GM12878 (cell line): ENCODE measurements around the gene CCNH. TPM values are rescaled to one million over a fixed set of nuclear protein-coding genes. Genes with fewer than 3 reads are reported as not detected.

Experiments used
- ATAC-seq: fragments of 200-7000 bp; cut with Tn5 transposase; 3 replicates; pipeline ENCODE4 v1.9.1; 2020; ENCODE audit warnings: mild to moderate bottlenecking, moderate library complexity
- BruUV-seq: library from RNA; stranded (reverse); fragments of 400-500 nt; replicated peaks from 2 replicates; lab custom pipeline; 2021; lab: Mats Ljungman, UMichigan
- CTCF ChIA-PET: fragments of 300-600 bp; sonication (Branson Sonifier 250); formaldehyde crosslinking; extraction: SDS; loops from one replicate; lab custom pipeline; 2021; ENCODE audit warnings: inconsistent platforms; lab: Yijun Ruan, JAX
- POLR2A ChIA-PET: fragments of 350-600 bp; formaldehyde crosslinking; extraction: SDS; loops from one replicate; lab custom pipeline; 2021; ENCODE audit warnings: inconsistent platforms; lab: Charles Lee
- RAD21 ChIA-PET: fragments of 300-600 bp; sonication (Branson Sonifier 250); formaldehyde crosslinking; loops from one replicate; lab custom pipeline; 2023; ENCODE audit warnings: antibody characterized with exemption; ENCODE audit not compliant: unreplicated experiment; lab: Charles Lee
- SMC1A ChIA-PET: fragments of 300-600 bp; sonication (Branson Sonifier 250); formaldehyde crosslinking; loops from one replicate; lab custom pipeline; 2023; ENCODE audit not compliant: unreplicated experiment, uncharacterized antibody; lab: Charles Lee
- DNase-seq: peaks from one replicate; pipeline ENCODE4 v3.0.0-alpha.2; 2011; ENCODE audit warnings: low read depth, low spot score
- FAIRE-seq: peaks from 3 replicates; lab custom pipeline; 2011; peaks lifted over from hg19 to GRCh38; lab: Jason Lieb, UNC
- H2AFZ ChIP-seq: 2 replicates; pipeline ENCODE4 v1.6.0; 2011; ENCODE audit warnings: low read depth, low read length, control low read depth; ENCODE audit not compliant: control insufficient read depth
- H3K27ac ChIP-seq: 2 replicates; pipeline ENCODE4 v1.5.1; 2011; ENCODE audit warnings: control low read depth; ENCODE audit not compliant: control insufficient read depth, insufficient read depth
- H3K27me3 ChIP-seq, 2 experiments: replicated peaks in 1 of 2; 2 replicates each; pipeline versions ENCODE4 v1.6.0 to v1.6.1; 2011; ENCODE audit warnings: low read length in 1 of 2; ENCODE audit not compliant: control insufficient read depth in 2 of 2, insufficient read depth in 2 of 2
- H3K36me3 ChIP-seq, 2 experiments: 2 replicates each; pipeline ENCODE4 v1.5.1; 2011; ENCODE audit warnings: low read length in 1 of 2; ENCODE audit not compliant: control insufficient read depth in 2 of 2, insufficient read depth in 2 of 2
- H3K4me1 ChIP-seq: 2 replicates; pipeline ENCODE4 v1.6.1; 2011; ENCODE audit warnings: mild to moderate bottlenecking, low read length, moderate library complexity, mixed read lengths; ENCODE audit not compliant: control insufficient read depth, insufficient read depth
- H3K4me2 ChIP-seq: 2 replicates; pipeline ENCODE4 v1.6.0; 2011; ENCODE audit warnings: control low read depth; ENCODE audit not compliant: control insufficient read depth, insufficient read depth
- H3K4me3 ChIP-seq: fragments of 200-600 bp; sonication (generic); 2 replicates; pipeline ENCODE4 v1.5.1; 2016
- H3K79me2 ChIP-seq: 2 replicates; pipeline ENCODE4 v1.6.0; 2011; ENCODE audit warnings: low read length; ENCODE audit not compliant: control insufficient read depth, insufficient read depth
- H3K9ac ChIP-seq: 2 replicates; pipeline ENCODE4 v1.8.0; 2011; ENCODE audit warnings: low read length, control low read depth, mixed read lengths; ENCODE audit not compliant: control insufficient read depth, insufficient read depth
- H3K9me3 ChIP-seq: replicated peaks from 3 replicates; pipeline ENCODE4 v1.5.1; 2011; ENCODE audit warnings: mild to moderate bottlenecking, low read length; ENCODE audit not compliant: control insufficient read depth, insufficient read depth
- H4K20me1 ChIP-seq: 2 replicates; pipeline ENCODE4 v1.6.0; 2011; ENCODE audit not compliant: control insufficient read depth, insufficient read depth
- CREB1 ChIP-seq: IDR thresholded peaks from 2 replicates; pipeline ENCODE4 v1.6.1; 2012; ENCODE audit warnings: low read depth, mild to moderate bottlenecking, inconsistent platforms
- HCFC1 ChIP-seq: fragments of 150-350 bp; IDR thresholded peaks from 2 replicates; pipeline ENCODE4 v1.6.1; 2014; ENCODE audit warnings: low read length
- HDGF ChIP-seq: fragments of 450-650 bp; IDR thresholded peaks from 2 replicates; pipeline ENCODE4 v1.6.1; 2016; ENCODE audit warnings: antibody characterized with exemption
- IRF4 ChIP-seq: IDR thresholded peaks from 2 replicates; pipeline ENCODE4 v1.6.1; 2011; ENCODE audit warnings: low read depth, low read length
- MYC ChIP-seq: IDR thresholded peaks from 2 replicates; pipeline ENCODE4 v1.6.1; 2011; ENCODE audit warnings: mild to moderate bottlenecking, low read length, moderate library complexity, inconsistent platforms; ENCODE audit not compliant: insufficient read depth, insufficient replicate concordance, insufficient read length, severe bottlenecking
- NRF1 ChIP-seq: conservative IDR thresholded peaks from 2 replicates; pipeline ENCODE4 v1.6.1; 2011; ENCODE audit warnings: mild to moderate bottlenecking, low read depth, low read length, improper control_type of control experiment
- SIN3A ChIP-seq: IDR thresholded peaks from 2 replicates; pipeline ENCODE4 v1.6.1; 2012; ENCODE audit warnings: low read depth, low read length, improper control_type of control experiment
- WGBS: methylation state at CpG from one replicate; pipeline ENCODE4 v1.1.6; 2016; ENCODE audit warnings: low lambda C conversion rate; ENCODE audit not compliant: insufficient replicate concordance, insufficient coverage; ENCODE audit errors: missing lambda C conversion rate; 5-methylcytosine and 5-hydroxymethylcytosine counted together
- in situ Hi-C: fragments of 300-500 bp; cut with MboI; formaldehyde crosslinking; loops from 9 replicates; pipeline ENCODE4 v1.14.3; 2018; ENCODE audit warnings: mixed read lengths
- intact Hi-C: fragments of 100-400 bp; cut with micrococcal nuclease; formaldehyde crosslinking; loops from one replicate; pipeline ENCODE4 v1.14.2; 2022; ENCODE audit not compliant: unreplicated experiment
- polyA plus RNA-seq, 11 experiments: library from polyadenylated mRNA; depleted of rRNA in 4 of 11; unstranded in 6 of 11; stranded (reverse) in 5 of 11; fragments of >200 nt; fragmentation: Nextera tagmentation in 4 of 11; fragmentation: Illumina TruSeq in 1 of 11; extraction: Ambion mirVana in 4 of 11; extraction: Trizol in 1 of 11; gene quantifications; 1 replicate in 1 of 11; 2 replicates in 10 of 11; pipeline versions ENCODE4 v1.2.1 to v1.2.3, GENCODE V29; 2011 to 2016; ENCODE audit warnings: inconsistent platforms in 2 of 11, missing spikeins in 2 of 11, low read depth in 1 of 11
- total RNA-seq, 4 experiments: library from RNA; depleted of rRNA in 3 of 4; stranded (reverse); fragments of >200 nt in 3 of 4; fragmentation: Illumina TruSeq in 1 of 4; extraction: Trizol in 1 of 4; gene quantifications; 2 replicates each; pipeline versions ENCODE4 v1.2.1 to v1.2.3, GENCODE V29; 2013 to 2021
- TF ChIP-seq, protein P1 (sequence below): fragments of 150-350 bp; IDR thresholded peaks from 2 replicates; pipeline ENCODE4 v1.6.1; 2014; ENCODE audit warnings: mild to moderate bottlenecking, low read depth, low read length
- TF ChIP-seq, protein P2 (sequence below): IDR thresholded peaks from 2 replicates; pipeline ENCODE4 v1.6.1; 2011; ENCODE audit warnings: low read depth, mild to moderate bottlenecking, low read length, moderate library complexity, borderline replicate concordance; ENCODE audit errors: extremely low read depth

CCNH gene
- total and polyA plus RNA-seq, 10 of the 15 experiments (the other 5 are each of a cell fraction or from before 2014, with no cell fraction given), result 43.9 to 116 (median 81.4) TPM

DNA sequence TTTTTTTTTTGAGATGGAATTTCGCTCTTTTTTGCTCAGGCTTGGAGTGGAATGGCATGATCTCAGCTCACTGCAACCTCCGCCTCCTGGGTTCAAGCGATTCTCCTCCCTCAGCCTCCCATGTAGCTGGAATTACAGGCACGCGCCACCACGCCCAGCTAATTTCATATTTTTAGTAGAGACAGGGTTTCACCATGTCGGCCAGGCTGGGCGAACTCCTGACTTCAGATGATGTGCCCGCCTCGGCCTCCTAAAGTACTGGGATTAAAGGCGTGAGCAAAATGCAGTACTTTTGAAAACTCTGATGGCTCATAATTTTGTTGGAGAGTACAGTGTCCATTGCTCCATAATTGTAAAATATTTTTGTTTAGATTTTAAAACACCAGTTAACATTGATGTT is 52.6 kb downstream of the CCNH start:
- H3K4me1 ChIP-seq, result no peaks in the 10 kb centered on the region
- POLR2A ChIA-PET, result interaction anchor here (0.6 to 0.7 kb wide), 3 partner anchors 10 to 258 kb away, joined by 4 read pairs; no protein-coding TSS in a partner anchor
- no peak overlapping the region for H3K4me3 ChIP-seq
- intact Hi-C loops, result no loop called here
- BruUV-seq, result no TSS peak
- in situ Hi-C loops, result no loop called here
- no peak overlapping the region for H3K9ac ChIP-seq
- H2AFZ ChIP-seq, result no peak overlapping the region
- ATAC-seq (no peak), FAIRE-seq (no peak), DNase-seq (no peak)
- H3K27me3 ChIP-seq, result no peaks in the 10 kb centered on the region
- H4K20me1 ChIP-seq, result no peaks in the 10 kb centered on the region
- WGBS, result over 99% methylated on average over 10 of the region's 11 CpGs
- H3K4me2 ChIP-seq, result no peak overlapping the region
- peaks cover 1 to 31% of the 10 kb centered on the region in 2 experiments for H3K36me3 ChIP-seq
- SMC1A ChIA-PET, result interaction anchor here (0.8 to 1.4 kb wide), 2 partner anchors 13 to 25 kb away, joined by 3 to 5 read pairs; no protein-coding TSS in a partner anchor
- no peaks in the 10 kb centered on the region for H3K79me2 ChIP-seq
- H3K9me3 ChIP-seq, result no peaks in the 10 kb centered on the region
- RAD21 ChIA-PET, result interaction anchor here (1.0 to 1.4 kb wide), 2 partner anchors 102 to 290 kb away, joined by 3 to 4 read pairs; no protein-coding TSS in a partner anchor
- H3K27ac ChIP-seq, result no peak overlapping the region
- CTCF ChIA-PET, result interaction anchor here (1.0 to 1.2 kb wide), 2 partner anchors 13 to 289 kb away, joined by 3 read pairs; no protein-coding TSS in a partner anchor
- TF ChIP-seq, protein P1, sequence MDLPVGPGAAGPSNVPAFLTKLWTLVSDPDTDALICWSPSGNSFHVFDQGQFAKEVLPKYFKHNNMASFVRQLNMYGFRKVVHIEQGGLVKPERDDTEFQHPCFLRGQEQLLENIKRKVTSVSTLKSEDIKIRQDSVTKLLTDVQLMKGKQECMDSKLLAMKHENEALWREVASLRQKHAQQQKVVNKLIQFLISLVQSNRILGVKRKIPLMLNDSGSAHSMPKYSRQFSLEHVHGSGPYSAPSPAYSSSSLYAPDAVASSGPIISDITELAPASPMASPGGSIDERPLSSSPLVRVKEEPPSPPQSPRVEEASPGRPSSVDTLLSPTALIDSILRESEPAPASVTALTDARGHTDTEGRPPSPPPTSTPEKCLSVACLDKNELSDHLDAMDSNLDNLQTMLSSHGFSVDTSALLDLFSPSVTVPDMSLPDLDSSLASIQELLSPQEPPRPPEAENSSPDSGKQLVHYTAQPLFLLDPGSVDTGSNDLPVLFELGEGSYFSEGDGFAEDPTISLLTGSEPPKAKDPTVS, result no peak
- TF ChIP-seq SIN3A, result no peak
- TF ChIP-seq MYC, result no peak

DNA sequence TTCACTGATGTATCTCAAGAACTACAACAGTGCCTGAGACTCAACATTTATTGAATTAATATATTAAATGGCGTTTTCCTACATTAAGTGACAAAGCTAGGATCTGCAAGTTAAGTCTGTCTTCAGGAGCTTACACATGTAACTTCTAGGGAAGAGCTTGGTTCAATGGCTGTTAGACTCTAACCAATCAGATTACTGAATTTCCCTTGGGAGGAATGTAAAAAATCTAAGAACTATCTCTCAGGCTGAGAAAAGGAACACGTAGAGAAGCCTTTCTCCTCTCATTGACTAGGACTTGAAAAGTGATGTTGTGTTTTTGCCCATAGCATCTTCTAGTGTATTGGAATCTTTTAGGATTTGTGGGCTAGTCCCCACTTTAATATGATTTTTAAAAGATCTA is 53.6 kb downstream of the CCNH start:
- no TSS peak for BruUV-seq

More for the DNA sequence above, 53.6 kb downstream of the CCNH start:
- no peaks in the 10 kb centered on the region for H3K27me3 ChIP-seq
- POLR2A ChIA-PET, result no interaction called here
- ATAC-seq (no peak), DNase-seq (no peak), FAIRE-seq (no peak)
- H3K27ac ChIP-seq, result no peak overlapping the region
- RAD21 ChIA-PET, result interaction anchor here (1.0 to 1.4 kb wide), 2 partner anchors 101 to 289 kb away, joined by 3 to 4 read pairs; no protein-coding TSS in a partner anchor
- H3K9me3 ChIP-seq, result no peaks in the 10 kb centered on the region
- WGBS, result 95% methylated on average over 2 of the region's 2 CpGs
- H3K36me3 ChIP-seq, result peaks cover 1 to 30% of the 10 kb centered on the region in 2 experiments
- H3K9ac ChIP-seq, result no peak overlapping the region
- no peak overlapping the region for H2AFZ ChIP-seq
- in situ Hi-C loops (no loop called here), intact Hi-C loops (no loop called here)
- no peak overlapping the region for H3K4me3 ChIP-seq
- H3K4me2 ChIP-seq, result no peak overlapping the region
- H3K4me1 ChIP-seq, result 0 out of 2 replicates have a peak, but pooled peaks cover 3% of the 10 kb centered on the region
- CTCF ChIA-PET, result interaction anchor here (1.0 to 1.2 kb wide), 2 partner anchors 12 to 22 kb away, joined by 3 read pairs; no protein-coding TSS in a partner anchor
- H4K20me1 ChIP-seq, result no peaks in the 10 kb centered on the region
- no peaks in the 10 kb centered on the region for H3K79me2 ChIP-seq
- SMC1A ChIA-PET, result interaction anchor here (1.1 to 1.8 kb wide), 6 partner anchors 10 to 288 kb away, joined by 3 to 6 read pairs (median 4); no protein-coding TSS in a partner anchor
- no peak for TF ChIP-seq MYC
- TF ChIP-seq HDGF, result no peak
- TF ChIP-seq IRF4, result no peak
- TF ChIP-seq, protein P2, sequence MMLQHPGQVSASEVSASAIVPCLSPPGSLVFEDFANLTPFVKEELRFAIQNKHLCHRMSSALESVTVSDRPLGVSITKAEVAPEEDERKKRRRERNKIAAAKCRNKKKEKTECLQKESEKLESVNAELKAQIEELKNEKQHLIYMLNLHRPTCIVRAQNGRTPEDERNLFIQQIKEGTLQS, result no peak
- no peak for TF ChIP-seq CREB1
- no peak for TF ChIP-seq HCFC1
- no peak for TF ChIP-seq NRF1
